NCI-H345 treated with DMSO at 0.1 percent for 48 hours (cell line): ENCODE results near the gene ZCCHC9.
"Not testable (repeated sequence)": the region's sequence is repeated elsewhere in the genome, so short reads cannot be mapped to it uniquely, and the experiment has no call there.

Experiments
- DNase-seq: peaks from one replicate; lab custom pipeline; 2025; ENCODE audit not compliant: unreplicated experiment; lab: John Stamatoyannopoulos, UW

ZCCHC9 gene

DNA sequence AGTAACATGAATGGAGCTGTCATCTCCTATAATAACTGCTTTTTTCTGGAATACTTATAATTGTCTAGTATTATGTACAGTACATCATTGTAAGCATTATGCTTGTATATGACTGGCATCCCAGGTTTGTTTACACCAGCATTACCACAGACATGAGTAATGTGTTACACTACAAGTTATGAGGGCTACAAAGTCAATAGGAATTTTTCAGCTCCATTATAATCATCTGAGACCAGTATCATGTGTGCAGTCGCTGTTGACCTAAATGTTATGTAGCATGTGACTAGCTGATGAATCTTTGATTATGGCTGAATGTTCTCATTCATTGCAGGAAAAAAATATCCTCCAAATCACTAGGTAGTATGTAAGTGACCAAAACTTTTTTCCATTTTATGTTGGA is 2.2 kb downstream of the ZCCHC9 start:
- no peak for DNase-seq

- DNase-seq = no peak
Observed at GRCh38 chr5:81305785-81306184, 4.4 kb downstream of the ZCCHC9 start.

GRCh38 chr5:81308836-81309235 is 7.4 kb downstream of the ZCCHC9 start:
- DNase-seq = no peak

DNA sequence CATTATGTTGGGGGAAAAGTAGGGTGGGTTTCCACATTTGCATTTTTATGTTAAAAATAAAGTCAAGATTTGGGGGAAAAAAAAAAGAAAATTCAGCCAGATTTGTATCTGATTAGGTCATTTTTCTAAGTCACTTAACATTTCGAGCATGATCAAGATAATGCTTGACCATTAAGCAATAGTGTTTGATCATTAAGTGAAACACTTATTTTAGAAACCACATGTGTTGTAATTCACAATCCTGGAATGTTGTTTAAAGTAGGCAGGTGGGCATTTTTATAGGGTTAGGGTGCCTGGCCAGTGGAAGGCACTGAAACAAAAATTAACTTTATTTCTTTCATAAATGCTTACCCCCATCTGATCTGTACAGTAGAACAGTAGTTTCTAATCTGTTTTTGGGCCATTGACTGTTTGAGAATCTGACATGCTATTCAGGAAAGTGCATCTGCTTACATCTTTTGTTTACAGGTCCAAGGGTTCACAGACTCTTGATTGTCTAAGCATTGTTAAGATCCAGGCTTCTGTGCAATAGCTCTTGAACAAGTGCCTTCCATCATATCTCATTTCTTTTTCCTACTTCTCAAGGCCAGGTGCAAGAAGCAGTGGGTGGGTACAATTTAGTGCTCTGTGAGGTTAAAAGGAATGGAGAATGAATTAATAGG is 9.1 kb downstream of the ZCCHC9 start:
- DNase-seq = no peak

- no peak for DNase-seq
Observed at GRCh38 chr5:81313278-81313677, 11.9 kb downstream of the ZCCHC9 start.

GRCh38 chr5:81313686-81314085 is 12.3 kb downstream of the ZCCHC9 start:
- DNase-seq = no peak

GRCh38 chr5:81314581-81314980 is 13.2 kb downstream of the ZCCHC9 start:
- no peak for DNase-seq

DNA sequence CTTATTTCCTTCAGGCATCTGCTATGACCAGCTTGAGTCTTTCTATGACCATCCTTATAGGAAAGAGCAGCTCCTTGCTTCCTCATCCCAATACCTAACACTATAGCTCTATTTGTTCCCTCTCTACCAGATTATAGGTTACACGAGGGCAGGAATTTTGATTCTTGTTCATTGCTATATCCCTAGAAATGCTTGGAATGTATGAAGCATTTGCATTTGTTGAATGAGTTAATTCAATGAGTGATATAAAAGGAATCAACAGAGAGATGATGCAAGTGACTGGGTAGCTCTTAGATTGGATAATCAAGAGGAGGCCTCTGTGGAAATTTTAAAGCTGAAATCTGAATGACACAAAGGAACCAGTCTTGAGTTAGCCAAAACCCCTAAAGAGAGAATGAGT is 13.9 kb downstream of the ZCCHC9 start:
- no peak for DNase-seq

DNA sequence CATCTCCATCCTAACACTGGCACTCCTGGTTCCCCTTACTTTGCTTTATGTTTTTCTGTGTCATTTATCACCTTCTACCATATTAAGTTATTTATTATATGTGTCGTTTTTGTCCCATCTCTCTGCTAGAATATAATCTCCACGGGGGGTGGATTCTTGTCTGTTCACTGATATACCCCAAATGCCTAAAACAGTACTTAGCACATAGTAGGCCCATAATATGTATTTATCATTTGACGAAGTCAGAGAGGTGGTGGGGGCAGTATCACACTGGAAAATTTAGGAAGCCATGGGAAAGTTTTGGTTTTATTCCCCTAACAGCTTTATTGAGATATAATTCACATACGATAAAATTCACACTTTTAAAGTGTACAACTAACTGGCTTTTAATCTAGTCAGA is 14.4 kb downstream of the ZCCHC9 start:
- DNase-seq = no peak

DNA sequence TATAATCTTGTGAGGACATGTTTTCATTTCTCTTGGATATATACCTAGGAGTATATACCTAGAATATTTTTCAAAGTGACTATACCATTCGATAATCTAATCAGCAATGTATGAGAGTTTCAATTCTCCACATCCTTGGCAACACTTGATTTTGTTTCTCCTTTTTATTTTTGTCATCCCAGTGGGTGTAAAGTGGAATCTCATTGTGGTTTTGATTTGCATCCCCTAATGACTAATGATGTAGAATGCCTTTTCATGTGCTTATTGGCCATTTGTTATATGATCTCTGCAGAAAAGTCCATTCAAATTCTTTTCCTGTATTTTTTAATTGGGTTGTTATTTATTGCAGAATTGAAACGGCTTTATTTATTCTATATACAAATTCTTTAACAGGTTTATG is 15.2 kb downstream of the ZCCHC9 start:
- DNase-seq = no peak

- no peak for DNase-seq
Observed at GRCh38 chr5:81317536-81317935, 16.1 kb downstream of the ZCCHC9 start.

DNA sequence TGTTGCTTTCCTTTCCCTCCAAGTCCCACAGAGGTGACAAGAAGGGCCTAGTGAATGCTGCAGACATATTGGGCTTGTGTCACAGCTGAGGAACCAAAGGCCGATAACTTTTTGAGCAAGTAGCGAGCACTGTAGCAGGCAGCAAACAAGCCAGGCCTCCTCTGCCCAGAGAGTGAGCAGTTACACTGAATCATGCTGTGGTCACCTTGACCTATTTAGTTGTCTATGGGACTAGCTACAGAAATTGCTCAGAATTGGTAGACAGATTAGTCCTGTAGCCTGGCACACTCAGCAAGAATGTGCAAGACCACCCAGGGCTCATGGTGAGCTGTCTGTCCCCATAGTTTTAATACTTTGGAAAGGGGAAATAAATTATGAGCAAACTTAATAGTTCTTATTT is 25.2 kb downstream of the ZCCHC9 start:
- no peak for DNase-seq

DNA sequence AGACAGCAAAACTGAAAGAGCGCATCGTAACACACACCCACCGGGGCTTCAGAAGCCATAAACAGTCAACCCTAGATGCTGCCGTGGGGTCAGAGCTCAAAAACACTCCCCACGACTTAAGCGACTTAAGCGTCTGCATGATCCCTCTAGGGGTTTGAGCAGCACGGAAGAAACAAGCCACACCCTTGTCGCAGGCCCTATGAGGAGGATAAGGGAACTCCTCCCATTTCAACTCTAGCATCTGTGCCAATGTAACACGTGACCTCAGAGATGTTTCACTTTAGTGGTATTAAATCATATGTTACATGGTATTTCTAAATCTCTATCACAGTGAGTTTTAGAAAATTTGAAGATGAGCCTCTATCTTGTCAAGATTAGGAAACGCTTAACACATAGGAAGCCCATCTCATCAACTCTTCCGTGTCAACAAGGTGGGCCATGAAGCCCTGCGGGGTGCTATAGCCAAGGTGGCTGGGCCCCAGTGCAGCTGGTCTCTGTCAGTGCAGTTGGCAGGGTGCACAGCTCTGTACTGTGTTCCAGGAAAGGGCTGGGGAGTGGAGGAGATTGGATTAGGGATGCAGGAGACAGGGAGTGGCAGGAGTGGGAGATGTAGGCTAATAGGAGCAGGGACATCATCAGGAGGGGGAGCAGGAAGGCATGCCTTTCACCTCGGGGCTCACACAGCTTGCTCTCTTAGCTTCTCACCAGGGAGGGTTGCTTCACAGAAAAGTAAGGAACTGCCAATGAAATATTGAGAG is 33.1 kb downstream of the ZCCHC9 start:
- DNase-seq = no peak

- DNase-seq = no peak
Observed at GRCh38 chr5:81335946-81336345, 34.6 kb downstream of the ZCCHC9 start.

DNA sequence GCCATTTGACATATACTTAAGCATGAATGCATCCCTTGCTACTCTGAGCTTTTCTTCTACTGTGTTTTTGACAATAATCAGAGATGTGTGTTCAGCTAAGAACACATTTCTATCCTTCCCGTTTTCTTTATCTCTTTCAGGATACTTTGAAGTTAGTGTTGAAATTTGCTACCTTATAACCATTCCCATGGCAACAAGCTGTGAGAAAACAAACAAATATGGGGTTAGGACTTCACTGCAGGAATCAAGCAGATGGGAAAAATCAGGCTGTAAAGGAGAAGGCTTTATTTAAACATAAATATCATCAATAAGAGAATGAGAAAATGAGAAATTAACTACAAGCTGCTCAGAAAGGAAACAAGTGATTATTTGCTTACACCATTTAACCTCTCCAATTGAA is 35.2 kb downstream of the ZCCHC9 start:
- DNase-seq = no peak

DNA sequence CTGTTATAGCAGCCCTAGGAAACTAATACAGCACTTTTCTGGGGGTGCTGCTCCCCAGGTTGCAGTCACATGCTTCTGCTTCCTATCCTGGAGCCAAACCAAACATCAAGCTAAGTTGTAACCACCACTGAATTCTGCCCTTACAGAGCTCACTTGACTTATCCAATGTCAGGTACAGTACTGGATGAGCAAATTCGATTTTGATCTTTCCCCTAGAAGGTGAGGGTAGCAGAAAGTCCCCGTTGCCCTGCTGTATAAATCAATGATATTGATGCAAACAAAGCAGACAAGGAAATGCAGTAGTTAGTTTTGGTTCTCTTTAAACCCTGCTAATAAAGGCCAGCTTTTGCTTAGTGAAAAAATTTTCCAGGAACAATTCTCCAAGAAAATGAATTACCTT is 36.4 kb downstream of the ZCCHC9 start:
- DNase-seq = no peak

DNA sequence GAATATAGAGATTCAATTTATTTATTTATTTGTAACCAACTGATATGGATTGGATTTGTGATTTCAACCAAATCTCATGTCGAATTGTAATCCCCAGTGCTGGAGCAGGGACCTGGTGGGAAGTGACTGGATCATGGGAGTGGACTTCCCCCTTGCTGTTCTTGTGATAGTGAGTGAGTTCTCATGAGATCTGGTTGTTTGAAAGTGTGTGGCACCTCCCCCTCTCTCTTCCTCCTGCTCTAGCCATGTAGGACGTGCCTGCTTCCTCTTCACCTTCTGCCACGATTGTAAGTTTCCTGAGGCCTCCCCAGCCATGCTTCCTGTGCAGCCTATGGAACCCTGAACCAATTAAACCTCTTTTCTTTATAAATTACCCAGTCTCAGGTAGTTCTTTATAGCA is 36.8 kb downstream of the ZCCHC9 start:
- DNase-seq = not testable (repeated sequence)

GRCh38 chr5:81344736-81345135 is 43.3 kb downstream of the ZCCHC9 start:
- no peak for DNase-seq

GRCh38 chr5:81345411-81346003 is 44.1 kb downstream of the ZCCHC9 start:
- DNase-seq = no peak

- DNase-seq = no peak
Observed at GRCh38 chr5:81349161-81349560, 47.8 kb downstream of the ZCCHC9 start.

DNA sequence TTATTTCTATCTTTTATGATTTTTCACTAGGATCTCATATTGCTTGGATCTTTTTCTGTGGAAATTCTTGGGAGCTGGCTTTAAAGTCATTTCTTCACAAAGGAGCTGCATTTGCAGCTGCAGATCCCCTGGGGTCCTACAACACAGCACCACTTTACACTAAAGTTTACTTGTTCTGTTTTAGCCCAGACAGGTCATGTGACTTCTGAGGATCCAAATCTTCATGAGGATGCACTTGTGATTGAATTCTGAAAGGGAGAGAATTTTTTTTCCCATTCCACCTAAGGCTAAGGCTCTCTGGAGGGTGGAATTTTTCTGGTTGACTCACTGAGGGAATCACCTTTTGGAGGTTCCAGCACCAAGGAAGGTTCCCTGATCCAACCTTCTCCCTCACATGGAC is 49.1 kb downstream of the ZCCHC9 start:
- no peak for DNase-seq

DNA sequence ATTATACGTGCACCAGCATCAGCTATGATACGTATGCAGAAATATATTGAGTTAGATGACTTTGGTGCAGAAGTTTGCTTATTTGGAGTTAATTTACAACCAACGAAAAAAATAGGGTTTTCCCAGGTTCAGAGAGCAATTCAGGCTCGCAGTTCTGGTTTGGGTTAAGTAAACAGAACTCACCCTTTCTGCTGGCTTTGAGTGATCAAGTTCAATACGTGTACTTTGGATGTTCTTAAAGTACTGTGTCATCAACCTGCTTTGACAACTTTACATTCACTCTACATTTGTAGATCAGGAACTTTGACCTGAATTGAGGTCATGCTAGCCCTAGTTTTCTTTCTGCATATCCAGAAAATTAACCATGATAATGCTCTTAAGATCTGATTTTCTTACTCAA is 51.8 kb downstream of the ZCCHC9 start:
- DNase-seq = no peak
